Endothelial cell of umbilical vein (primary cell): ENCODE measurements around the gene KLF3. TPM values are rescaled to one million over a fixed set of nuclear protein-coding genes. Genes with fewer than 3 reads are reported as not detected.

Experiments
- BruUV-seq: library from RNA; stranded (reverse); fragments of 400-500 nt; replicated peaks from 2 replicates; lab custom pipeline; 2021; lab: Mats Ljungman, UMichigan
- CTCF ChIA-PET: fragments of 300-600, 350-600 bp; sonication (Branson Sonifier 250); formaldehyde crosslinking; loops from one replicate; lab custom pipeline; 2021; ENCODE audit warnings: antibody characterized with exemption, inconsistent platforms; lab: Charles Lee
- POLR2A ChIA-PET: fragments of 300-600, 350-600 bp; sonication (Branson Sonifier 250); formaldehyde crosslinking; loops from one replicate; lab custom pipeline; 2021; ENCODE audit warnings: antibody characterized with exemption, inconsistent platforms; lab: Charles Lee
- DNase-seq: peaks from one replicate; pipeline ENCODE4 v3.0.0-alpha.2; 2011; ENCODE audit warnings: low read depth, low spot score
- FAIRE-seq: peaks from 2 replicates; lab custom pipeline; 2011; peaks lifted over from hg19 to GRCh38; lab: Jason Lieb, UNC
- H2AFZ ChIP-seq: 2 replicates; pipeline ENCODE4 v1.6.0; 2012; ENCODE audit warnings: low read depth, low read length, control low read depth, inconsistent platforms
- H3K27ac ChIP-seq: 2 replicates; pipeline ENCODE4 v1.5.1; 2011; ENCODE audit warnings: low read depth, mild to moderate bottlenecking, control low read depth, low read length, moderate library complexity; ENCODE audit not compliant: insufficient read depth
- H3K27me3 ChIP-seq, 2 experiments: 2 replicates each; pipeline versions ENCODE4 v1.6.0 to v1.6.1; 2011; ENCODE audit warnings: low read length in 2 of 2, mixed read lengths in 1 of 2; ENCODE audit not compliant: control insufficient read depth in 2 of 2, insufficient read depth in 2 of 2
- H3K36me3 ChIP-seq, 2 experiments: 2 replicates in 1 of 2; 3 replicates in 1 of 2; pipeline ENCODE4 v1.5.1; 2011; ENCODE audit warnings: low read length in 2 of 2, mild to moderate bottlenecking in 1 of 2, moderate library complexity in 1 of 2; ENCODE audit not compliant: control insufficient read depth in 2 of 2, insufficient read depth in 2 of 2; ENCODE audit errors: extremely low read depth in 1 of 2
- H3K4me1 ChIP-seq: 3 replicates; pipeline ENCODE4 v1.5.1; 2011; ENCODE audit warnings: mild to moderate bottlenecking, low read length; ENCODE audit not compliant: control insufficient read depth, insufficient read depth; ENCODE audit errors: extremely low read depth
- H3K4me2 ChIP-seq: 2 replicates; pipeline ENCODE4 v1.6.1; 2011; ENCODE audit warnings: low read length, control low read depth, mixed read lengths; ENCODE audit not compliant: insufficient read depth
- H3K4me3 ChIP-seq, 3 experiments: fragments of 200-600 bp in 1 of 3; sonication (generic), shearing (Covaris generic) in 1 of 3; replicated peaks in 1 of 3; 2 replicates each; pipeline ENCODE4 v1.5.1; 2011 to 2016; ENCODE audit warnings: control low read depth in 3 of 3, low read length in 3 of 3, mild to moderate bottlenecking in 2 of 3, inconsistent platforms in 1 of 3, low read depth in 1 of 3, moderate library complexity in 1 of 3; ENCODE audit not compliant: insufficient read depth in 1 of 3
- H3K79me2 ChIP-seq: 2 replicates; pipeline ENCODE4 v1.6.0; 2012; ENCODE audit warnings: low read length, inconsistent platforms; ENCODE audit not compliant: control insufficient read depth, insufficient read depth
- H3K9ac ChIP-seq: replicated peaks from 2 replicates; pipeline ENCODE3; 2011; ENCODE audit warnings: low read length, control low read depth; ENCODE audit not compliant: insufficient read depth; ENCODE audit errors: extremely low read depth
- H3K9me1 ChIP-seq: replicated peaks from 3 replicates; pipeline ENCODE4 v1.6.0; 2011; ENCODE audit warnings: mild to moderate bottlenecking, low read length; ENCODE audit not compliant: control insufficient read depth, insufficient read depth; ENCODE audit errors: extremely low read depth
- H3K9me3 ChIP-seq: replicated peaks from 2 replicates; pipeline ENCODE4 v1.5.1; 2012; ENCODE audit warnings: low read length, inconsistent platforms; ENCODE audit not compliant: control insufficient read depth, insufficient read depth
- H4K20me1 ChIP-seq: replicated peaks from 2 replicates; pipeline ENCODE3; 2011; ENCODE audit warnings: mild to moderate bottlenecking, low read length; ENCODE audit not compliant: control insufficient read depth, insufficient read depth; ENCODE audit errors: extremely low read depth
- CTCF ChIP-seq, 2 donors: IDR thresholded peaks; 1 replicate in 1 of 2; 2 replicates in 1 of 2; pipeline ENCODE4 v1.5.1; 2011; ENCODE audit warnings: low read length in 2 of 2, mild to moderate bottlenecking in 2 of 2, moderate library complexity in 2 of 2, control low read depth in 1 of 2, inconsistent platforms in 1 of 2, low read depth in 1 of 2; ENCODE audit not compliant: insufficient read depth in 1 of 2; ENCODE audit errors: extremely low read depth in 1 of 2
- EZH2 ChIP-seq: IDR thresholded peaks from 2 replicates; pipeline ENCODE4 v1.6.1; 2012; ENCODE audit warnings: borderline replicate concordance, low read depth, mild to moderate bottlenecking, moderate library complexity, low read length, inconsistent platforms; ENCODE audit not compliant: severe bottlenecking
- FOS ChIP-seq: IDR thresholded peaks from 2 replicates; pipeline ENCODE4 v1.6.1; 2011; ENCODE audit warnings: mild to moderate bottlenecking, low read length, moderate library complexity, borderline replicate concordance; ENCODE audit not compliant: insufficient read depth
- GATA2 ChIP-seq: IDR thresholded peaks from 2 replicates; pipeline ENCODE4 v1.7.0; 2011; ENCODE audit warnings: low read depth, mild to moderate bottlenecking, moderate library complexity, mixed read lengths, low read length; ENCODE audit not compliant: insufficient read length, insufficient read depth
- JUN ChIP-seq: IDR thresholded peaks from 2 replicates; pipeline ENCODE4 v1.6.1; 2011; ENCODE audit warnings: borderline replicate concordance, low read depth; ENCODE audit not compliant: insufficient read length, insufficient read depth
- MYC ChIP-seq: IDR thresholded peaks from one replicate; pipeline ENCODE4 v1.6.1; 2011; ENCODE audit warnings: mild to moderate bottlenecking, low read depth, low read length
- POLR2A ChIP-seq: IDR thresholded peaks from 2 replicates; pipeline ENCODE4 v1.6.1; 2012; ENCODE audit warnings: low read depth, mild to moderate bottlenecking, control low read depth, low read length
- POLR2AphosphoS5 ChIP-seq: IDR thresholded peaks from 2 replicates; pipeline ENCODE4 v1.6.1; 2012; ENCODE audit warnings: low read depth, mild to moderate bottlenecking, control low read depth, low read length, moderate library complexity; ENCODE audit not compliant: insufficient read depth
- dilution Hi-C: fragments of 300-500 bp; cut with MboI; formaldehyde crosslinking; loops from one replicate; pipeline ENCODE4 v1.15.0; 2019; ENCODE audit warnings: low sequenced_read_pairs; ENCODE audit not compliant: extremely low pct_ligation_motif_present
- intact Hi-C: fragments of 100-400 bp; cut with micrococcal nuclease; formaldehyde crosslinking; loops from one replicate; pipeline ENCODE4 v1.10.0; 2022
- polyA plus RNA-seq, 4 experiments: library from polyadenylated mRNA; depleted of rRNA in 3 of 4; stranded (reverse) in 3 of 4; unstranded in 1 of 4; fragments of >200 nt; gene quantifications; 2 replicates each; pipeline versions ENCODE4 v1.2.1 to v1.2.3, GENCODE V29; 2011 to 2012; ENCODE audit warnings: missing spikeins in 1 of 4
- total RNA-seq: library from RNA; stranded (reverse); gene quantifications from 2 replicates; pipeline ENCODE4 v1.2.3, GENCODE V29; 2021
- TF ChIP-seq, protein P1 (sequence below): IDR thresholded peaks from 2 replicates; pipeline ENCODE4 v1.6.1; 2011; ENCODE audit not compliant: insufficient read depth, insufficient read length

KLF3 gene
- total and polyA plus RNA-seq, 2 donors (not counting 3 experiments of a cell fraction or from before 2014, with no cell fraction given) = 27.7 to 50.5 TPM

DNA sequence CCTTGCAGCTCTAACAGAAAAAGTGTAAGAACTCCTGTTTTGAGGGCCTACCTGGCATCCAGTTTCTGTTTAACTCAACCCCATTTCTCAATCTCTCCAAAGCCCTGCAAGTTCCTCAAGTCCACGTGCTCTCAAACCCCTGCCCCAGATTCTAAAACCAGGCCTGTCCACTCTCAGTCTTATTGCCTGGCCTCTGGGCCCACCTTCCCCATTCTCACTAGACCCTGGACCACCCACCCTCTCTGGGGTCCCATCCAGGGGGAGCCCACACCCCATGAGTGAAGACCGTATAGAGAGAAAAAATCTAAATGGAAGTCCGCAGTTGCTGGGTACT, 60.4 kb downstream of the KLF3 start:
- dilution Hi-C loops = no loop called here
- H3K27ac ChIP-seq = no peak overlapping the region
- CTCF ChIA-PET = interaction anchor here (0.7 to 2.1 kb wide), 5 partner anchors 37 to 550 kb away, joined by 3 to 14 read pairs (median 3); no protein-coding TSS in a partner anchor

More for the DNA sequence above, 60.4 kb downstream of the KLF3 start:
- Histone ChIP-seq H3K4me3 (no peak overlapping the region), H3K9me3 (no peaks in the 10 kb centered on the region), H4K20me1 (no peaks in the 10 kb centered on the region), H2AFZ (no peak overlapping the region), H3K9me1 (no peaks in the 10 kb centered on the region), H3K27me3 (no peaks in the 10 kb centered on the region), H3K4me1 (peaks cover 7% of the 10 kb centered on the region), H3K4me2 (no peak overlapping the region), H3K9ac (no peak overlapping the region), H3K79me2 (no peaks in the 10 kb centered on the region), H3K36me3 (no peaks in the 10 kb centered on the region)
- DNase-seq (no peak), FAIRE-seq (no peak)
- intact Hi-C loops = no loop called here
- BruUV-seq = no TSS peak
- POLR2A ChIA-PET = no interaction called here
- TF ChIP-seq MYC (no peak), EZH2 (no peak), POLR2A (no peak), POLR2AphosphoS5 (no peak), GATA2 (no peak), JUN (no peak), FOS (no peak), CTCF (IDR thresholded peaks at IDR 0.05; ENCODE audit: extremely low read depth in 1 of 2, insufficient read depth in 1 of 2, low read depth in 1 of 2, low read length in 2 of 2) (no peak)
- TF ChIP-seq, protein P1, sequence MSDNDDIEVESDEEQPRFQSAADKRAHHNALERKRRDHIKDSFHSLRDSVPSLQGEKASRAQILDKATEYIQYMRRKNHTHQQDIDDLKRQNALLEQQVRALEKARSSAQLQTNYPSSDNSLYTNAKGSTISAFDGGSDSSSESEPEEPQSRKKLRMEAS = no peak
